Measurements from ENCODE around the gene KCNMA1.

DNA sequence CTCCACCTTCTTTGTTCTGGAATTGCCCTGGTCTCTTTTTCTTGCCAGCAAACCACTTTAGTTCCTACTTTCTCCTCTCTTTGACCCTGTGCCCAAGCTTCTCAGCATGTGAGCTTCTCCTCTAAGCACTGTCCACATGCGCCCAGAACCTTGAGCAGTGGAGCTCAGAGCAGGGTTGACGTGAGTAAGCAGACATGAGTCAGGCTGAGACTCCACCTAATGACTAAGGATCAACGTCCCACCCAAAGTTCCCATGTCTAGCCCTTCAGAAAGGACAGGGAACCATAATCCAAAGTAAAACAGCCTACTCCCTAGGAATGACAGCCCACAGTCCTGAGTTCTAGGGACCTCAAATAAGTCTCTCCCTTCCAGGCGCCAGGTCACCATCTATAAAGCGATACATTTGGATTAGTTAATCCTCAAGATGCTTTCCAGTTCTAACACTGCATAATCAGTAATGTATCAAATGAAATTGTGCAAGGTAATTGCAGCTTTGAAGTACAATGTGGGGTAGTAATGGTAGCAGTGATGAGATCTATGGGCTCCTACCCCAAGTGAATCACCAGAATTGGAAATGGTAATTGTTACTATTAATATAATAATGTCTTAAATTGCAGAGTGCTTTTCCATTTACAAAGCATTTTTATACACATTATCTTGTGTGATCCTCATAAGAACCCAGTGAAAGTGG is 44.5 kb downstream of the KCNMA1 start:
- TF ChIP-seq EP300 (IDR thresholded peaks at IDR 0.05), result no peak
- TF ChIP-seq, protein P1, sequence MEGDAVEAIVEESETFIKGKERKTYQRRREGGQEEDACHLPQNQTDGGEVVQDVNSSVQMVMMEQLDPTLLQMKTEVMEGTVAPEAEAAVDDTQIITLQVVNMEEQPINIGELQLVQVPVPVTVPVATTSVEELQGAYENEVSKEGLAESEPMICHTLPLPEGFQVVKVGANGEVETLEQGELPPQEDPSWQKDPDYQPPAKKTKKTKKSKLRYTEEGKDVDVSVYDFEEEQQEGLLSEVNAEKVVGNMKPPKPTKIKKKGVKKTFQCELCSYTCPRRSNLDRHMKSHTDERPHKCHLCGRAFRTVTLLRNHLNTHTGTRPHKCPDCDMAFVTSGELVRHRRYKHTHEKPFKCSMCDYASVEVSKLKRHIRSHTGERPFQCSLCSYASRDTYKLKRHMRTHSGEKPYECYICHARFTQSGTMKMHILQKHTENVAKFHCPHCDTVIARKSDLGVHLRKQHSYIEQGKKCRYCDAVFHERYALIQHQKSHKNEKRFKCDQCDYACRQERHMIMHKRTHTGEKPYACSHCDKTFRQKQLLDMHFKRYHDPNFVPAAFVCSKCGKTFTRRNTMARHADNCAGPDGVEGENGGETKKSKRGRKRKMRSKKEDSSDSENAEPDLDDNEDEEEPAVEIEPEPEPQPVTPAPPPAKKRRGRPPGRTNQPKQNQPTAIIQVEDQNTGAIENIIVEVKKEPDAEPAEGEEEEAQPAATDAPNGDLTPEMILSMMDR (IDR thresholded peaks at IDR 0.05), result no peak
